Prostate gland (tissue), 2 donors: ENCODE results near the gene SNN. TPM values are rescaled to one million over a fixed set of nuclear protein-coding genes. Genes with fewer than 3 reads are reported as not detected.

ENCODE experiments used
- DNase-seq: peaks from one replicate; pipeline ENCODE4 v3.0.0-alpha.2; 2019; ENCODE audit warnings: low spot score
- H3K27ac ChIP-seq, 2 donors: fragments of 200-600 bp; sonication (generic); 2 replicates each; pipeline ENCODE4 v1.5.1; 2017 to 2019
- H3K27me3 ChIP-seq: fragments of 200-600 bp; sonication (generic); replicated peaks from 2 replicates; pipeline ENCODE4 v1.5.1; 2019; ENCODE audit not compliant: insufficient read depth
- H3K36me3 ChIP-seq, 2 donors: fragments of 200-600 bp; sonication (generic); 1 replicate in 1 of 2; 2 replicates in 1 of 2; pipeline versions ENCODE4 v1.5.1 to v1.8.1; 2017 to 2019
- H3K4me1 ChIP-seq: fragments of 200-600 bp; sonication (generic); replicated peaks from 2 replicates; pipeline ENCODE4 v1.5.1; 2019
- H3K4me3 ChIP-seq, 2 donors: fragments of 200-600 bp; sonication (generic); 2 replicates each; pipeline ENCODE4 v1.5.1; 2017 to 2019
- H3K9me3 ChIP-seq: fragments of 200-600 bp; sonication (generic); 2 replicates; pipeline ENCODE4 v1.5.1; 2017
- POLR2A ChIP-seq: fragments of 450-650 bp; IDR thresholded peaks from one replicate; pipeline ENCODE4 v1.6.1; 2016; ENCODE audit warnings: antibody characterized with exemption, mild to moderate bottlenecking
- POLR2AphosphoS5 ChIP-seq: sonication (generic); formaldehyde crosslinking; IDR thresholded peaks from one replicate; pipeline ENCODE4 v1.6.1; 2017; ENCODE audit warnings: antibody characterized with exemption
- WGBS: methylation state at CpG from one replicate; pipeline ENCODE4 v1.1.5; 2018; 5-methylcytosine and 5-hydroxymethylcytosine counted together
- intact Hi-C: fragments of 100-400 bp; cut with DNase I; formaldehyde crosslinking; loops from one replicate; pipeline ENCODE4 v1.14.2; 2022
- total RNA-seq, 2 donors: library from RNA; depleted of rRNA; stranded (reverse); fragments of >200 nt; gene quantifications; one replicate each; pipeline ENCODE4 v1.1.0, GENCODE V29; 2016
- TF ChIP-seq, protein P1 (sequence below), 4 experiments: fragments of 200-600 bp in 2 of 4; fragments of 450-650 bp in 2 of 4; sonication (generic) in 2 of 4; IDR thresholded peaks; 1 replicate in 3 of 4; 2 replicates in 1 of 4; pipeline ENCODE4 v1.5.1; 2016 to 2019; ENCODE audit warnings: antibody characterized with exemption in 4 of 4, mild to moderate bottlenecking in 2 of 4, moderate library complexity in 2 of 4

SNN gene
- total RNA-seq, 2 donors from 2014 or later: 20.8 TPM

DNA sequence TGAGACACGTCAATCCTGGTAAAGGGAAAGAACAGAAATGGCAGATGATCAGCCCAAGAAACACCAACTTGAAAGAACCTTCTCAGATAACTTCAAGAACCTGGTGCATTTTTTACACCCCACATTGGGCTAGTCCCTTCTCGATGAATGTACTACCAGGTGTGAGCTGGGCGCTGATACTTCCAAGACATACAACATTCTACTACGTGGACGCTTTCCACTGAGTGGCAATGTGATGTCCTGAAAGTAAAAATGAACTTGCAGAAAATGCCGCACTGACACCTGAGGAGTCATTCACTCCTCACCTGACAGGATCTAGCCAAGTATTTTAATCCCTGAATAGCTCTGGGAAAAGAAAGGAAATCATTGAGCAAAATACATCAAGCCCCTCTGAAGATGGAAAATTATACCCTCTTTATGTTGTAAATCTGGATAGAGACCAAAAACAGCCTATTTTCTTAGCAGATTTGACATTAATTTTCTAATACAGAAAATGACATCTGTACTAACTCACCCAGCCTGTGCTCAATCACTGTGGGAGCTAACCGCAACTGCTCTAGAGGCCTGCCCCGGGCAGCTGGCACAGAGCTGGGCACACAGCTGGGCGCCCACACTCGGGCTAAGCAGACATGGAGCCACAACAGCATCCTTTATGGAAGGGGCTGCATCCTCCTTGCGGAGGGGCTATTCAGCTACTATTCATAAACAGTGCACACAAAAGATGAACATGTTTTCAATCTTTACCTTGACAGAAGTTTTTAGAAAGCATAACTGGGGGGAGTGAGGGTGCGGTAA, 16.2 kb downstream of the SNN start:
- H3K9me3 ChIP-seq: no peaks in the 10 kb centered on the region
- TF ChIP-seq POLR2AphosphoS5 (no peak), POLR2A (no peak)
- TF ChIP-seq, protein P1, sequence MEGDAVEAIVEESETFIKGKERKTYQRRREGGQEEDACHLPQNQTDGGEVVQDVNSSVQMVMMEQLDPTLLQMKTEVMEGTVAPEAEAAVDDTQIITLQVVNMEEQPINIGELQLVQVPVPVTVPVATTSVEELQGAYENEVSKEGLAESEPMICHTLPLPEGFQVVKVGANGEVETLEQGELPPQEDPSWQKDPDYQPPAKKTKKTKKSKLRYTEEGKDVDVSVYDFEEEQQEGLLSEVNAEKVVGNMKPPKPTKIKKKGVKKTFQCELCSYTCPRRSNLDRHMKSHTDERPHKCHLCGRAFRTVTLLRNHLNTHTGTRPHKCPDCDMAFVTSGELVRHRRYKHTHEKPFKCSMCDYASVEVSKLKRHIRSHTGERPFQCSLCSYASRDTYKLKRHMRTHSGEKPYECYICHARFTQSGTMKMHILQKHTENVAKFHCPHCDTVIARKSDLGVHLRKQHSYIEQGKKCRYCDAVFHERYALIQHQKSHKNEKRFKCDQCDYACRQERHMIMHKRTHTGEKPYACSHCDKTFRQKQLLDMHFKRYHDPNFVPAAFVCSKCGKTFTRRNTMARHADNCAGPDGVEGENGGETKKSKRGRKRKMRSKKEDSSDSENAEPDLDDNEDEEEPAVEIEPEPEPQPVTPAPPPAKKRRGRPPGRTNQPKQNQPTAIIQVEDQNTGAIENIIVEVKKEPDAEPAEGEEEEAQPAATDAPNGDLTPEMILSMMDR (IDR thresholded peaks at IDR 0.05): no peak
- no peaks in the 10 kb centered on the region for H3K27me3 ChIP-seq
- intact Hi-C loops: no loop called here
- H3K36me3 ChIP-seq: peaks cover 3 to 16% of the 10 kb centered on the region in 2 donors
- DNase-seq: no peak
- 96% methylated on average over 12 of the region's 12 CpGs for whole genome bisulfite sequencing
- no peak overlapping the region for H3K27ac ChIP-seq
- no peak overlapping the region for H3K4me3 ChIP-seq
- H3K4me1 ChIP-seq: no peaks in the 10 kb centered on the region

DNA sequence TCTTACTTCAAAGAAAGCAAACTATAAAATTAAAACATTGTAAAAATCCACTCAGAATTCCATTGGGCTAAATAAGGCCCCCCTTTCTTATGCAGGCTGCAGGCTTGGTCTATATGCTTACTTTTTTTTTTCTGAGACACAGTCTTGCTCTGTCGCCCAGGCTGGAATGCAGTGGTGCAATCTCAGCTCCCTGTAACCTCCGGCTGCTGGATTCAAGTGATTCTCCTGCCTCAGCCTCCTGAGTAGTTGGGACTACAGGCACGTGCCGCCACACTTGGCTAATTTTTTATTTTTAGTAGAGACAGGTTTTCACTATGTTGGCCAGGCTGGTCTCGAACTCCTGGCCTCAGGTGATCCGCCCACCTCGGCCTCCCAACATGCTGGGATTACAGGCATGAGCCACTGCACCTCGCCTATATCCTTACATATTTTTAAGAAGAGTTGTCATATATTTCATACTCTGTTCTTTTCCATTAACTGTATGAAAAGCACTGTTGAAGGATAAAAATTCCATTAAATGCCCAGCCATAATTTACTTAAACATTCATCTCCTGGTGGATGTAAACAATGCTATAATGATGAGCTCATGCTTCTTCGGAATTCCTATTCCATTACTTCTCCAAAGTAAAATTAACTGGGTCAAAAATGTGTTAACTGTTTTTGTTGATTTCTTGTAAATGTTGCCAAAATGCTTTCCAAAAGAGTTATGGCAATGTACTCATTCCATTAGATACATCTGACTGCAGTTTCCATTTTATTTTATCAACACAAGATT, 17.8 kb downstream of the SNN start:
- Histone ChIP-seq H3K36me3 (peaks cover 3 to 16% of the 10 kb centered on the region in 2 donors), H3K9me3 (no peaks in the 10 kb centered on the region), H3K27me3 (no peaks in the 10 kb centered on the region), H3K27ac (no peak overlapping the region), H3K4me1 (peaks cover 4% of the 10 kb centered on the region), H3K4me3 (no peak overlapping the region)
- 76% methylated on average over 9 of the region's 9 CpGs for WGBS
- TF ChIP-seq POLR2A: no peak
- TF ChIP-seq, protein P1 (IDR thresholded peaks at IDR 0.05): no peak
- TF ChIP-seq POLR2AphosphoS5: no peak
- intact Hi-C loops: no loop called here
- no peak for DNase-seq

DNA sequence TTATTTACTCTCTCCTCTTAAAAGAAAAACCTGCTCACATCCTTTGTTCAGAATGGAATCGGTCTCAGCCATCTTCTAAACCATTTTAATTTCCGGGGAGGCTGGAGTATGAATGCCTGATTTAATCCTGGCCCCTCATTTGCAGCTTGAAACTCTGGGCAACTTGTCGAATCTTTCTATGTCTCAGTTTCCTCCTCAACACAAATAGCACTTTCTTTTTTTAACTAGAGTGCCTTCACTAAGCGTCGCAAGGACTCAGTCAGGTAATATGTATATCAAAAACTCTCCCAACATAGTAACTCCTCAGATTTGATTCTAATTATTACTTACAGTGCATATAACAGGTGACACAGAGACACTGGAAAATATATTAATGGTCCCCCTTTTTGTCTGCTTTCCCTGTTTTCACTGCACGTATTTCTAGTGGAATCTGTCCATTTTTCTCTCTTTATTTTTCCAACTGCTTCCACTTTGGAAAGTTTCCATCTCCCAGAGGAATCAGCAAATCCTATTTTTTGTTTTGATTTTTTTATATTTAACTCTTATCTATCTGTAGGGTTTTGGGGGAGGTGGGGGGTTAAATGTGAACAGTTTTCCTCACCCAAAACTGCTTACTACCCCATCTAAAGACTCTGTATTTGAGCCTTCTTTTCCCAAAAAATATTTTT, 18.6 kb downstream of the SNN start:
- peaks cover 3 to 16% of the 10 kb centered on the region in 2 donors for H3K36me3 ChIP-seq
- intact Hi-C loops: no loop called here
- TF ChIP-seq POLR2A: no peak
- TF ChIP-seq POLR2AphosphoS5: no peak
- TF ChIP-seq, protein P1 (IDR thresholded peaks at IDR 0.05): no peak
- no peak for DNase-seq
- H3K4me3 ChIP-seq: no peak overlapping the region
- H3K27ac ChIP-seq: no peak overlapping the region
- peaks cover 4% of the 10 kb centered on the region for H3K4me1 ChIP-seq
- no peaks in the 10 kb centered on the region for H3K9me3 ChIP-seq
- 60% methylated on average over 6 of the region's 6 CpGs for WGBS
- no peaks in the 10 kb centered on the region for H3K27me3 ChIP-seq

DNA sequence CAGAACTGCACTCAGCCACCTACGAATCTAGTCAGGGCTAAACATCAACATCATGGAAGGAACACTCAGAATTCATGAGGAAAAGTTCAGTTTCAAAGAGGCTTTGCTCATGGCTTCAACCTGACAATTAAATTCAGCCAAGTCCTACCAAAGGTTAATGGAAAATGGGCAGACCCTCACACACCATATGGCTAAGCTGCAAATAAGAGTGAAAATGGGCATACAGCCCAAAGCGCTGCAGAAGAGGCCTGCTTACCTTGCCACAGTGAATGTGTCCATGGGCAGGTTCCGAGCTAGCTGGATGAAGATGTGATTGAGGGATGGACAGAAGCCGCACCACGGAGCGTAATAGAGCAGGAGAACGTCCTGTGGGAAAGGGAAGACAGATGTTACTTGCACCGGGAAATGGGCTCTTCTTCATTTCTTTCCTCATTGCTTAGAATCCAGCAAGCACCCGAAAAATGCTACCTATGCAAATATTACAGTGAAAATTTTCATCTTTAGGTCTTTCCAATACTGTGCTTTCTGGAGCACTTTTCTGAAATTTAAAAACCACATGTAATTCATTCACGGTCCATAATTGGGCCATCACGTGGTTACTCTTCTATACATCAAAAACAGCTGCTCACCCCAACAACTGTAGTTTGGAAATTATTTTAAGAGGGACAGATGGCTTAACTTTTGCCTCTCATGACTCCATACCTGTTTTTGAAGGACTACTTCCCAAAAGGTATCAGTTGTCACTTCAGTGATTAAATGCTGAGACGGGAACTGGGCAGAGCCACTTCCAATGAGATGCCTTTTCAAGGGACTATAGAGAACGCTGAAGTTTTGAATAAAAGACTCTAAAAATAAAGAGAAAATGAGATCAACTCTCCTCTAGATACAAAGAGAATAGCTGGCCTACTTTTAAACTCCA, 19.6 kb downstream of the SNN start:
- Histone ChIP-seq H3K4me1 (peaks cover 4% of the 10 kb centered on the region), H3K27me3 (no peaks in the 10 kb centered on the region), H3K9me3 (no peaks in the 10 kb centered on the region), H3K36me3 (peaks cover 3 to 16% of the 10 kb centered on the region in 2 donors), H3K4me3 (no peak overlapping the region), H3K27ac (no peak overlapping the region)
- TF ChIP-seq, protein P1 (IDR thresholded peaks at IDR 0.05): no peak
- no peak for TF ChIP-seq POLR2A
- TF ChIP-seq POLR2AphosphoS5: no peak
- 91% methylated on average over 13 of the region's 13 CpGs for WGBS
- no peak for DNase-seq
- intact Hi-C loops: no loop called here
